Gastroesophageal sphincter (tissue), 4 donors: ENCODE results near the gene TAC3. TPM values are rescaled to one million over a fixed set of nuclear protein-coding genes. Genes with fewer than 3 reads are reported as not detected.

Experiments
- ATAC-seq: fragments of 150-250 bp; one replicate; pipeline ENCODE4 v1.9.1; 2016; ENCODE audit warnings: mild to moderate bottlenecking, moderate library complexity
- H3K27ac ChIP-seq, 4 donors: fragments of 200-600 bp; sonication (generic) in 3 of 4; 1 replicate in 3 of 4; 2 replicates in 1 of 4; pipeline ENCODE4 v1.5.1; 2016 to 2019
- H3K27me3 ChIP-seq: fragments of 200-600 bp; sonication (generic); one replicate; pipeline ENCODE4 v1.5.1; 2019
- H3K36me3 ChIP-seq, 2 donors: fragments of 200-600 bp; sonication (generic); one replicate each; pipeline ENCODE4 v1.5.1; 2019; ENCODE audit warnings: control low read depth in 1 of 2
- H3K4me1 ChIP-seq, 3 donors: fragments of 200-600 bp; sonication (generic); 1 replicate in 2 of 3; 2 replicates in 1 of 3; pipeline ENCODE4 v1.5.1; 2016 to 2019; ENCODE audit warnings: control low read depth in 2 of 3
- H3K4me3 ChIP-seq, 2 donors: fragments of 200-600 bp; sonication (generic); one replicate each; pipeline ENCODE4 v1.5.1; 2019; ENCODE audit warnings: mild to moderate bottlenecking in 1 of 2, moderate library complexity in 1 of 2
- H3K9me3 ChIP-seq, 3 donors: fragments of 200-600 bp; sonication (generic); one replicate each; pipeline ENCODE4 v1.5.1; 2017 to 2019; ENCODE audit warnings: control low read depth in 2 of 3
- EP300 ChIP-seq: sonication (generic); formaldehyde crosslinking; IDR thresholded peaks from one replicate; pipeline ENCODE4 v1.6.1; 2017; ENCODE audit warnings: antibody characterized with exemption, mild to moderate bottlenecking
- POLR2A ChIP-seq, 2 donors: fragments of 450-650 bp; IDR thresholded peaks; one replicate each; pipeline ENCODE4 v1.6.1; 2017; ENCODE audit warnings: antibody characterized with exemption in 2 of 2, mild to moderate bottlenecking in 2 of 2, moderate library complexity in 1 of 2
- POLR2AphosphoS5 ChIP-seq: sonication (generic); formaldehyde crosslinking; IDR thresholded peaks from one replicate; pipeline ENCODE4 v1.6.1; 2017; ENCODE audit warnings: antibody characterized with exemption
- WGBS, 2 donors: methylation state at CpG; one replicate each; pipeline ENCODE4 v1.1.5; 2018; ENCODE audit warnings: low coverage in 1 of 2; 5-methylcytosine and 5-hydroxymethylcytosine counted together
- total RNA-seq, 4 donors: library from RNA; depleted of rRNA; stranded (reverse); fragments of >200 nt; gene quantifications; one replicate each; pipeline ENCODE4 v1.1.0, GENCODE V29; 2016
- TF ChIP-seq, protein P1 (sequence below), 4 experiments: fragments of 200-600 bp in 2 of 4; fragments of 450-650 bp in 2 of 4; sonication (generic) in 1 of 4; IDR thresholded peaks; one replicate each; pipeline ENCODE4 v1.5.1; 2017 to 2019; ENCODE audit warnings: antibody characterized with exemption in 4 of 4, mild to moderate bottlenecking in 2 of 4, moderate library complexity in 2 of 4

The TAC3 gene
- total RNA-seq, 4 donors from 2014 or later, result not detected

GRCh38 chr12:57048423-57049118 is 32.2 kb upstream of the TAC3 start:
- H3K27ac ChIP-seq, result no peak overlapping the region
- H3K36me3 ChIP-seq, result no peaks in the 10 kb centered on the region
- ATAC-seq, result no peak
- peaks cover 8% of the 10 kb centered on the region for H3K27me3 ChIP-seq
- WGBS, 2 donors, result no CpG with 5 or more reads among the region's 1 CpG
- TF ChIP-seq EP300, result no peak
- TF ChIP-seq POLR2AphosphoS5, result no peak
- no peak for TF ChIP-seq POLR2A (IDR thresholded peaks at IDR 0.05)
- TF ChIP-seq, protein P1, sequence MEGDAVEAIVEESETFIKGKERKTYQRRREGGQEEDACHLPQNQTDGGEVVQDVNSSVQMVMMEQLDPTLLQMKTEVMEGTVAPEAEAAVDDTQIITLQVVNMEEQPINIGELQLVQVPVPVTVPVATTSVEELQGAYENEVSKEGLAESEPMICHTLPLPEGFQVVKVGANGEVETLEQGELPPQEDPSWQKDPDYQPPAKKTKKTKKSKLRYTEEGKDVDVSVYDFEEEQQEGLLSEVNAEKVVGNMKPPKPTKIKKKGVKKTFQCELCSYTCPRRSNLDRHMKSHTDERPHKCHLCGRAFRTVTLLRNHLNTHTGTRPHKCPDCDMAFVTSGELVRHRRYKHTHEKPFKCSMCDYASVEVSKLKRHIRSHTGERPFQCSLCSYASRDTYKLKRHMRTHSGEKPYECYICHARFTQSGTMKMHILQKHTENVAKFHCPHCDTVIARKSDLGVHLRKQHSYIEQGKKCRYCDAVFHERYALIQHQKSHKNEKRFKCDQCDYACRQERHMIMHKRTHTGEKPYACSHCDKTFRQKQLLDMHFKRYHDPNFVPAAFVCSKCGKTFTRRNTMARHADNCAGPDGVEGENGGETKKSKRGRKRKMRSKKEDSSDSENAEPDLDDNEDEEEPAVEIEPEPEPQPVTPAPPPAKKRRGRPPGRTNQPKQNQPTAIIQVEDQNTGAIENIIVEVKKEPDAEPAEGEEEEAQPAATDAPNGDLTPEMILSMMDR (IDR thresholded peaks at IDR 0.05), result no peak
- H3K4me3 ChIP-seq, result no peak overlapping the region
- H3K9me3 ChIP-seq, result no peaks in the 10 kb centered on the region
- no peaks in the 10 kb centered on the region for H3K4me1 ChIP-seq

DNA sequence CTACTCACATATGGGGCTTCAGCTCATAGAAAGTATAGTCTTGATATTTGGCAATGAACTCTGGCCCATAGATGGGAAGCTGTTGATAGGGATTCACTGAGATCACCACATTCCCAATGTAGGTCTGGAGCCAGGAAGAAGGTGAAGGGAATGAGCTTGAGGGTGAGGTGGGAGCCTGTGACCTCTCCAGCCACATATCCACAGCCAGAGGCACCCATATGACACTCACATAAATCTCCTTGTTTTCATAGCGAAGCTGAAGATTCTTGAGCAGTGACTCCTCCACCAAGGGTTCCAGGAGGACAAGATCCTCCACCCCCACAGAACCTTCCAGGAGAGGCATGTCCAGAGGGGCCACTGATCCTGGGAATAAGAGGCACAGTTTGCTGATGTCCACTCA is 31.7 kb upstream of the TAC3 start:
- Histone ChIP-seq H3K4me1 (no peaks in the 10 kb centered on the region), H3K27ac (no peak overlapping the region), H3K36me3 (no peaks in the 10 kb centered on the region), H3K27me3 (peaks cover 13% of the 10 kb centered on the region), H3K4me3 (no peak overlapping the region), H3K9me3 (no peaks in the 10 kb centered on the region)
- no peak for ATAC-seq
- WGBS, 2 donors, result 75 to 80% methylated on average over 1 of the region's 1 CpG
- TF ChIP-seq POLR2A (IDR thresholded peaks at IDR 0.05) (no peak), EP300 (no peak), POLR2AphosphoS5 (no peak)
- TF ChIP-seq, protein P1 (IDR thresholded peaks at IDR 0.05), result no peak

GRCh38 chr12:57046947-57047890 is 30.9 kb upstream of the TAC3 start:
- H3K27me3 ChIP-seq, result peaks cover 15% of the 10 kb centered on the region
- no peak for ATAC-seq
- TF ChIP-seq EP300, result no peak
- no peak for TF ChIP-seq POLR2AphosphoS5
- TF ChIP-seq, protein P1 (IDR thresholded peaks at IDR 0.05), result no peak
- WGBS, 2 donors, result 71 to 75% methylated on average over 1 to 9 of the region's 10 CpGs
- no peaks in the 10 kb centered on the region for H3K36me3 ChIP-seq
- no peaks in the 10 kb centered on the region for H3K4me1 ChIP-seq
- no peak overlapping the region for H3K4me3 ChIP-seq
- H3K9me3 ChIP-seq, result no peaks in the 10 kb centered on the region
- no peak overlapping the region for H3K27ac ChIP-seq

GRCh38 chr12:57046086-57046791 is 29.9 kb upstream of the TAC3 start:
- no peaks in the 10 kb centered on the region for H3K4me1 ChIP-seq
- H3K27me3 ChIP-seq, result peaks cover 15% of the 10 kb centered on the region
- 53 to 63% methylated on average over 3 to 4 of the region's 6 CpGs for WGBS, 2 donors
- no peak overlapping the region for H3K4me3 ChIP-seq
- TF ChIP-seq POLR2A (IDR thresholded peaks at IDR 0.05) (no peak), EP300 (no peak), POLR2AphosphoS5 (no peak)
- TF ChIP-seq, protein P1 (IDR thresholded peaks at IDR 0.05), result no peak
- ATAC-seq, result no peak
- H3K27ac ChIP-seq, result no peak overlapping the region
- H3K9me3 ChIP-seq, result no peaks in the 10 kb centered on the region
- no peaks in the 10 kb centered on the region for H3K36me3 ChIP-seq
